Keratinocyte (primary cell): ENCODE measurements around the gene DRD3.

Experiments
- CTCF ChIP-seq, 3 experiments: IDR thresholded peaks in 1 of 3; conservative IDR thresholded peaks in 1 of 3; optimal IDR thresholded peaks in 1 of 3; 2 replicates in 2 of 3; 3 replicates in 1 of 3; pipeline versions ENCODE3 to v1.5.1; 2011; ENCODE audit warnings: low read length in 3 of 3, mild to moderate bottlenecking in 3 of 3, moderate library complexity in 2 of 3, control low read depth in 1 of 3, inconsistent platforms in 1 of 3; ENCODE audit not compliant: insufficient read depth in 2 of 3; ENCODE audit errors: extremely low read depth in 1 of 3
- EZH2 ChIP-seq: IDR thresholded peaks from one replicate; pipeline ENCODE4 v1.6.1; 2012; ENCODE audit warnings: inconsistent platforms, mild to moderate bottlenecking, low read length, moderate library complexity

GRCh38 chr3:114093596-114093995 lies 85.3 kb downstream of the DRD3 start:
- TF ChIP-seq CTCF (optimal IDR thresholded peaks at IDR 0.05 in 1 of 3, IDR thresholded peaks at IDR 0.05 in 1 of 3, conservative IDR thresholded peaks at IDR 0.05 in 1 of 3; ENCODE audit: extremely low read depth in 1 of 3, insufficient read depth in 2 of 3, low read length in 3 of 3) (no peak), EZH2 (no peak)
